ENCODE data around the gene MORN4.

- TF ChIP-seq KAT7 (CRISPR knock-in tag; IDR thresholded peaks at IDR 0.05; ENCODE audit: borderline replicate concordance): no peak
- TF ChIP-seq ELF4 (CRISPR knock-in tag; IDR thresholded peaks at IDR 0.05; ENCODE audit: borderline replicate concordance): no peak
- TF ChIP-seq NKX3-1 (CRISPR knock-in tag; IDR thresholded peaks at IDR 0.05): no peak
- no peak for TF ChIP-seq TAF1 (CRISPR knock-in tag; IDR thresholded peaks at IDR 0.05)
- no peak for TF ChIP-seq TCF7L2 (IDR thresholded peaks at IDR 0.05; ENCODE audit: low read depth, low read length)
- TF ChIP-seq CTCF (CRISPR knock-in tag; IDR thresholded peaks at IDR 0.05): no peak
Observed at GRCh38 chr10:97573021-97573420, 60.3 kb downstream of the MORN4 start.

All from HepG2 (cell line).